ENCODE measurements around the gene OAS2. TPM values are rescaled to one million over a fixed set of nuclear protein-coding genes. Genes with fewer than 3 reads are reported as not detected.

OAS2 gene
- total RNA-seq, 1 donor from 2014 or later: not detected

DNA sequence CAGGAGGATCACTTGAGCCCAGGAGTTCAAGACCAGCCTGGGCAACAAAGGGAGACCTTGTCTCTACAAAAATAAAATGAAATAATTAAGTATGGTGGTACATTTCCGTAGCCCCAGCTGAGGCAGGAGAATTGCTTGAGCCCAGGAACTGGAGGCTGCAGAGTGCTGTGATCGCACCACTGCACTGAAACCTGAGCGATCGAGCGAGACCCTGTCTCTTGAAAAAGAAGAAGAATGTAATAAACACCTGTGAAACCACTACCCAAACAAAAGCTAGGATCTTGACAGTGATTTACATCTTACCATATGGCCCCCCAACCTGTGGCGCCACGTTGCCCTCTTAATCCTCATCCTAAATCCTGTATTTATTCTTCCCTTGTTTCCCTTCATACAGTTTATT lies 72.5 kb downstream of the OAS2 start:
- TF ChIP-seq CTCF (conservative IDR thresholded peaks at IDR 0.05): no peak
- no peak overlapping the region for H3K4me3 Mint-ChIP-seq
- H3K9me3 Mint-ChIP-seq: no peaks in the 10 kb centered on the region
- no peaks in the 10 kb centered on the region for H3K36me3 Mint-ChIP-seq (ENCODE audit: low read depth)
- no peak overlapping the region for H3K27ac Mint-ChIP-seq (ENCODE audit: unreplicated experiment)
- H3K4me1 Mint-ChIP-seq: no peaks in the 10 kb centered on the region
- H3K27me3 Mint-ChIP-seq (ENCODE audit: low read depth): peaks cover 96% of the 10 kb centered on the region
- DNase-seq (ENCODE audit: low read depth, low spot score): no peak

DNA sequence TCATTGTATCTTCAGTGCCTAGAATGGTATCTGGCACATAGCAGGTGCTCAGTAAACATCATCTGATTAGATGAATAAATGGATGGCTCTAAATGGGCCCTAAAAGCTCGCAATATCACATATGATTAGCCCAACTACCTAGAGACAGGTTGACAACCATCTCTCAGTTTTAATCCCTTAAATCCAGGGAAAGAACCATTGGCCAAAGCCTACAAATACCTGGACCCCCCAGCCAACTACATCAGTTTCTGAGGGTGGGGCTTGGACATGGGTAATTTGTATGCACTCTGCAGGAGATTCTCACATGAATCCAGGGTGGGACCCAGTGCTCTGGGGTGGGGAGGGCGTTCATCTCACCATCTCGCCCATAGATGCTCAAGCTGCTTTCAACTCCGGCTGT lies 73.4 kb downstream of the OAS2 start:
- Mint-ChIP-seq H3K9me3 (no peaks in the 10 kb centered on the region), H3K27me3 (ENCODE audit: low read depth) (peaks cover 95% of the 10 kb centered on the region), H3K4me3 (peak overlapping the region; percentile 31), H3K27ac (ENCODE audit: unreplicated experiment) (no peak overlapping the region), H3K36me3 (ENCODE audit: low read depth) (no peaks in the 10 kb centered on the region), H3K4me1 (no peaks in the 10 kb centered on the region)
- no peak for DNase-seq (ENCODE audit: low read depth, low spot score)
- TF ChIP-seq CTCF (conservative IDR thresholded peaks at IDR 0.05): no peak

DNA sequence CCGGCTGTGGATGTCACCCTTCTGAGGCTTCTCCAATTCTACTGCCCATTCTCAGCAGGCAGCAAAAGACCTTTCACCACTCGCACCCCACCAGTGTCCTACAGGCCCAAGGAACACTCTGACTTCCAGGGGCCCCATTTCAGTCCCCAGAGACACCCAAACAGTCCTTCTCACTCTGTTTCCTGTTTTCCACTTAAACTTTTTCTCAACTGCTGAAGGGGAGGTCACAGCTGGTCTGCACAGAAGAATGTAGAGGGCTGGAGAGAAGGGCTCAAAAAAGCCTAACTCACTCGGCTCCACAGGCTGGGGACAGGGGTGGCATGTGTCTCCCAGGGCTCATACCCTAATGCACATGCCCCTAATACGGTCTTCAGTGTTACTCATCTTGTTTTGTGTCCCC lies 74.0 kb downstream of the OAS2 start:
- no peaks in the 10 kb centered on the region for H3K36me3 Mint-ChIP-seq (ENCODE audit: low read depth)
- H3K27ac Mint-ChIP-seq (ENCODE audit: unreplicated experiment): no peak overlapping the region
- peaks cover 90% of the 10 kb centered on the region for H3K27me3 Mint-ChIP-seq (ENCODE audit: low read depth)
- DNase-seq (ENCODE audit: low read depth, low spot score): no peak
- no peaks in the 10 kb centered on the region for H3K9me3 Mint-ChIP-seq
- no peak for TF ChIP-seq CTCF (conservative IDR thresholded peaks at IDR 0.05)
- H3K4me1 Mint-ChIP-seq: no peaks in the 10 kb centered on the region
- H3K4me3 Mint-ChIP-seq: peak overlapping the region; percentile 31

- peaks cover 69% of the 10 kb centered on the region for H3K27me3 Mint-ChIP-seq (ENCODE audit: low read depth)
- no peak overlapping the region for H3K27ac Mint-ChIP-seq (ENCODE audit: unreplicated experiment)
- no peaks in the 10 kb centered on the region for H3K36me3 Mint-ChIP-seq (ENCODE audit: low read depth)
- DNase-seq (ENCODE audit: low read depth, low spot score): no peak
- H3K4me3 Mint-ChIP-seq: peak overlapping the region; percentile 49
- H3K9me3 Mint-ChIP-seq: no peaks in the 10 kb centered on the region
- TF ChIP-seq CTCF (conservative IDR thresholded peaks at IDR 0.05): no peak
- H3K4me1 Mint-ChIP-seq: no peaks in the 10 kb centered on the region
Observed at GRCh38 chr12:113054948-113055486, 76.7 kb downstream of the OAS2 start.

GRCh38 chr12:113055594-113056380 lies 77.5 kb downstream of the OAS2 start:
- Mint-ChIP-seq H3K27me3 (ENCODE audit: low read depth) (peaks cover 61% of the 10 kb centered on the region), H3K4me3 (peak overlapping the region; percentile 64), H3K36me3 (ENCODE audit: low read depth) (no peaks in the 10 kb centered on the region), H3K9me3 (no peaks in the 10 kb centered on the region), H3K4me1 (no peaks in the 10 kb centered on the region), H3K27ac (ENCODE audit: unreplicated experiment) (no peak overlapping the region)
- TF ChIP-seq CTCF (conservative IDR thresholded peaks at IDR 0.05): no peak
- no peak for DNase-seq (ENCODE audit: low read depth, low spot score)

Measured in neural crest cell (in vitro differentiated cells).